GM23338 (cell line): ENCODE results near the gene WWOX. TPM values are rescaled to one million over a fixed set of nuclear protein-coding genes. Genes with fewer than 3 reads are reported as not detected.
"Not testable (repeated sequence)": the region's sequence is repeated elsewhere in the genome, so short reads cannot be mapped to it uniquely, and the experiment has no call there.

Source experiments
- ATAC-seq: fragments of 200-7000 bp; cut with Tn5 transposase; 3 replicates; pipeline ENCODE4 v1.9.1; 2020
- DNase-seq: peaks from one replicate; pipeline ENCODE4 v3.0.0-alpha.2; 2015; ENCODE audit warnings: low spot score
- H2AFZ ChIP-seq: fragments of 200-600 bp; sonication (generic); 2 replicates; pipeline ENCODE4 v1.8.0; 2016; ENCODE audit warnings: antibody characterized with exemption, mild to moderate bottlenecking, moderate library complexity
- H3F3A ChIP-seq: fragments of 200-600 bp; sonication (generic); replicated peaks from 2 replicates; pipeline ENCODE4 v1.8.0; 2017; ENCODE audit warnings: antibody characterized with exemption, mixed run types, low read depth
- H3K27ac ChIP-seq: fragments of 200-600 bp; sonication (generic); 2 replicates; pipeline ENCODE4 v1.6.1; 2016; ENCODE audit warnings: low read depth
- H3K27me3 ChIP-seq: fragments of 200-600 bp; sonication (generic); 2 replicates; pipeline ENCODE4 v1.8.0; 2016; ENCODE audit warnings: mild to moderate bottlenecking, mixed run types, moderate library complexity; ENCODE audit not compliant: insufficient read depth
- H3K36me3 ChIP-seq: fragments of 200-600 bp; sonication (generic); 2 replicates; pipeline ENCODE4 v1.8.0; 2016; ENCODE audit warnings: mild to moderate bottlenecking; ENCODE audit not compliant: insufficient read depth
- H3K4me1 ChIP-seq: fragments of 200-600 bp; sonication (generic); 2 replicates; pipeline ENCODE4 v1.8.0; 2016; ENCODE audit warnings: mild to moderate bottlenecking, moderate library complexity; ENCODE audit not compliant: insufficient read depth
- H3K4me2 ChIP-seq: fragments of 200-600 bp; sonication (generic); 2 replicates; pipeline ENCODE4 v1.7.1; 2017; ENCODE audit warnings: mixed run types
- H3K4me3 ChIP-seq: fragments of 200-600 bp; sonication (generic); 2 replicates; pipeline ENCODE4 v1.6.1; 2016; ENCODE audit warnings: mixed run types
- H3K79me2 ChIP-seq: fragments of 200-600 bp; sonication (generic); replicated peaks from 2 replicates; pipeline ENCODE4 v1.8.0; 2017; ENCODE audit warnings: mild to moderate bottlenecking; ENCODE audit not compliant: insufficient read depth
- H3K9me2 ChIP-seq: fragments of 200-600 bp; sonication (generic); 2 replicates; pipeline ENCODE4 v1.8.0; 2017; ENCODE audit not compliant: insufficient read depth
- H4K20me1 ChIP-seq: fragments of 200-600 bp; sonication (generic); replicated peaks from 2 replicates; pipeline ENCODE4 v1.8.0; 2017; ENCODE audit warnings: mild to moderate bottlenecking; ENCODE audit not compliant: insufficient read depth
- H3K27ac Mint-ChIP-seq: 2 replicates; pipeline ENCODE4 v1.8.0; 2020; ENCODE audit warnings: inconsistent platforms, mild to moderate bottlenecking, moderate library complexity, mixed read lengths
- H3K27me3 Mint-ChIP-seq: 3 replicates; pipeline ENCODE4 v1.8.0; 2022; ENCODE audit warnings: low read depth, mild to moderate bottlenecking, moderate library complexity, mixed read lengths, inconsistent platforms; ENCODE audit not compliant: insufficient read depth, poor library complexity
- H3K36me3 Mint-ChIP-seq: 3 replicates; pipeline ENCODE4 v1.8.0; 2021; ENCODE audit warnings: low read depth, mild to moderate bottlenecking, inconsistent platforms, moderate library complexity, mixed read lengths
- H3K4me1 Mint-ChIP-seq: 3 replicates; pipeline ENCODE4 v1.8.0; 2020; ENCODE audit warnings: mild to moderate bottlenecking, inconsistent platforms, mixed read lengths
- H3K4me3 Mint-ChIP-seq: 3 replicates; pipeline ENCODE4 v1.8.0; 2021; ENCODE audit warnings: moderate library complexity, mild to moderate bottlenecking, inconsistent platforms, mixed read lengths
- H3K9me3 Mint-ChIP-seq: 3 replicates; pipeline ENCODE4 v1.8.0; 2020; ENCODE audit warnings: moderate library complexity, mild to moderate bottlenecking, inconsistent platforms, mixed read lengths
- CTCF ChIP-seq, 2 experiments: fragments of 200-600 bp in 1 of 2; sonication (generic) in 1 of 2; conservative IDR thresholded peaks; 2 replicates each; pipeline versions ENCODE4 v1.5.1 to v1.6.1; 2016 to 2017; ENCODE audit warnings: antibody characterized with exemption in 2 of 2, low read depth in 2 of 2, mild to moderate bottlenecking in 2 of 2, moderate library complexity in 1 of 2
- ETS1 ChIP-seq: IDR thresholded peaks from 2 replicates; pipeline ENCODE4 v1.6.1; 2016; ENCODE audit warnings: antibody characterized with exemption
- EZH2phosphoT487 ChIP-seq: fragments of 200-600 bp; sonication (generic); IDR thresholded peaks from one replicate; pipeline ENCODE4 v1.8.1; 2018; ENCODE audit warnings: antibody characterized with exemption; ENCODE audit not compliant: unreplicated experiment
- ZNF114 ChIP-seq: fragments of 250-450 bp; sonication (Bioruptor Pico); IDR thresholded peaks from 2 replicates; pipeline ENCODE4 v1.5.0; 2020; ENCODE audit warnings: mild to moderate bottlenecking, moderate library complexity
- ZNF462 ChIP-seq: fragments of 250-450 bp; sonication (Bioruptor Pico); IDR thresholded peaks from 2 replicates; pipeline ENCODE4 v1.5.0; 2020; ENCODE audit warnings: mild to moderate bottlenecking, moderate library complexity
- polyA plus RNA-seq: library from polyadenylated mRNA; unstranded; fragments of >200 nt; fragmentation: Nextera tagmentation; extraction: Ambion mirVana; gene quantifications from 2 replicates; pipeline ENCODE4 v1.2.1, GENCODE V29; 2016
- total RNA-seq: library from RNA; depleted of rRNA; stranded (reverse); fragments of >200 nt; shearing (Covaris generic); gene quantifications from 2 replicates; pipeline ENCODE4 v1.2.3, GENCODE V29; 2014

WWOX gene
- total and polyA plus RNA-seq, 2 experiments from 2014 or later: 10.0 to 19.3 TPM

GRCh38 chr16:78057803-78058564 lies 41.5 kb upstream of the WWOX start (continued):
- no peak for TF ChIP-seq ETS1
- TF ChIP-seq CTCF (conservative IDR thresholded peaks at IDR 0.05; ENCODE audit: low read depth in 2 of 2): no peak
- TF ChIP-seq ZNF462: no peak
- TF ChIP-seq EZH2phosphoT487: no peak
- TF ChIP-seq ZNF114 (CRISPR knock-in tag): no peak

- not testable (repeated sequence) for H3K27ac ChIP-seq, ATAC-seq, H3F3A ChIP-seq, H3K4me1 Mint-ChIP-seq, DNase-seq, H3K4me1 ChIP-seq, H3K4me3 Mint-ChIP-seq, H3K4me2 ChIP-seq, H3K36me3 ChIP-seq, H2AFZ ChIP-seq, H3K79me2 ChIP-seq, H3K9me2 ChIP-seq, H3K4me3 ChIP-seq, H3K9me3 Mint-ChIP-seq, H4K20me1 ChIP-seq, H3K36me3 Mint-ChIP-seq, H3K27ac Mint-ChIP-seq
- peaks cover 24% of the 10 kb centered on the region for H3K27me3 Mint-ChIP-seq
- peaks cover 44% of the 10 kb centered on the region for H3K27me3 ChIP-seq
These were observed 39.6 kb upstream of the WWOX start for GRCh38 chr16:78059806-78060205.
